ENCODE results near the gene MAD1L1.

Gene MAD1L1

GRCh38 chr7:1925349-1925748 lies 307.4 kb downstream of the MAD1L1 start:
- no peak overlapping the region for H3K4me3 ChIP-seq (replicated peaks; ENCODE audit: low read depth, low read length)
- no peak for TF ChIP-seq CTCF (IDR thresholded peaks at IDR 0.05; ENCODE audit: low read depth, low read length, missing control alignments)
- no peak for DNase-seq (ENCODE audit: extremely low read depth, low read depth)

DNA sequence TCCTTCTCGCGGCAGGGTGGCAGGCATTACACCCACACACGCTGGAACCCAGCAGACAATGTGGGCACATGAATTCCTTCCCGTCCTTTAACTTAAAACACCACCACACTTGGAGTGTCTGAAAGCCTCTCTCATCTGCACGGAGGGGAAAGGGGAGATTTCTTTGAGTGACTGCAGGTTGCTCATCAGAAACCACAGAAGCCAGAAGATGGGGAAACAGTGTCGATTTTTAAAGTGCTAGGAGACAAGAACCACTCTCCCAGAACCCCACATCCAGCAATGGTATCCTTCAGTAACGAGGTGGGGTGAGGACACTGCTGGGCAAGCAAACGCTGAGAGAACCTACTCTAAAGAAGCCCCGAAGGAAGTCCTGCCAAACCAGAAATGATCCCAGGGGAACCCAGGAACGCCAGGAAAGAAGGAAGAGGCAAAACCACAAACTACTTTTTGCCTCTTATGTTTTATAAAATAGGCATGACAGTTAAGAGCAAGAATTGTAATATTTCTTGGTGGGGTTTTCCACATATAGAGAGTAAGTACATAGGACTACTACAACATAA lies 308.4 kb downstream of the MAD1L1 start:
- DNase-seq (ENCODE audit: extremely low read depth, low read depth): no peak
- TF ChIP-seq CTCF (IDR thresholded peaks at IDR 0.05; ENCODE audit: low read depth, low read length, missing control alignments): no peak
- no peak overlapping the region for H3K4me3 ChIP-seq (replicated peaks; ENCODE audit: low read depth, low read length)

- H3K4me3 ChIP-seq (replicated peaks; ENCODE audit: low read depth, low read length): no peak overlapping the region
- TF ChIP-seq CTCF (IDR thresholded peaks at IDR 0.05; ENCODE audit: low read depth, low read length, missing control alignments): no peak
- no peak for DNase-seq (ENCODE audit: extremely low read depth, low read depth)
These were observed 309.1 kb downstream of the MAD1L1 start for GRCh38 chr7:1923409-1924257.

DNA sequence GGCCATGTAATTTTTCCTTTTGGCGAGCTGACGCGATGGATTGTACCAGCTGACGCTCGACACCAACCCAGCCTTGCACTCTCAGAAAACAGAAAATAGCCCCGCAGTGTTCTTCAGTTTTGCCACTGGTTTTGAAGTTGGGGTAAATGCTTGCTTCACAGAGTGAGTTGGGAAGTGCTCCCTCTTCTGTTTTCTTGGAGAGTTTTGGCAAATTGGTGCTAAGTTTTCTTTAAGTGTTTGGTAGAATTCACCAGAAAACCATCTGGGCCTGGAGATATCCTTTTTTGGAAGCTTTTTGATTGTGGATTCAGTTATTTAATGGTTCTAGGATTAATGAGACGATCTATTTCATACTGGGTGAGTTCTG lies 309.9 kb downstream of the MAD1L1 start:
- TF ChIP-seq CTCF (IDR thresholded peaks at IDR 0.05; ENCODE audit: low read depth, low read length, missing control alignments): peak; percentile 19
- DNase-seq (ENCODE audit: extremely low read depth, low read depth): no peak
- H3K4me3 ChIP-seq (replicated peaks; ENCODE audit: low read depth, low read length): no peak overlapping the region

DNA sequence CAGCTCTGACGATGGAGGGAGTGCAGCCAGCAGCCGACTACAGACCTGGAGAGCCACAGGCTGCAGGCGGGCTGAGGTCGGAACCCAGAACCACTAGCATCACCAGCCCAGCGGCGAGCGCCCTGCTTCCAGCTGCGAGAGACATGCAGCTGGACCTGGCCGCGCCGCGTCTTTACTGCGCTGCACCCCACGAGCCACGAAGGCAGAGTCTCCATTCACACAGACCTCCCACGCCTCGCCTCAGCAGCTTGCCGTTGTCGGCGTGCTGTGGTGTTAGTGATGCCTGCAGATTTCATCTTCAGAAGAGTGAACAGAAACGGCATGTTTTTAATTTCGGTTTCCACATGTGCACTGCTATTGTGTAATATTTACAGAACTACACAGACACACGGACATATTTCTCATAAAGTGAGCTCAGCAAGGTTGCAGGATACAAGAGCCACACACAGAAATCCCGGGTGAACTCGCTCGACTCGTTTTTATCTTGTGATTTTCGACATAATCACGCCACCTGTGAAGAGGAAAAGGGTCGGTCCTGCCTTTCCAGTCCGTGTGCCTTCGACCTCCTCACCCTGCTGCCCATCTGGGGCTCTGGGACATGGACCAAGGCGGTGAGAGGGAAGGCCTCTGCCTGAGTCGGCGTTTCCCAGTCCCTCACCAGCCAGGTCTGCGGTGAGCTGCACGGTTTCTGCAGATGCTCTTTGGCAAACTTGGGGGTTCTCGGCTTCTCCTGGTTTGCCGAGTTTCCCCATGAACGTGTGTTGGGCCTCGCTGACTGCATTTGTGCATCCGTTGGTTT lies 310.5 kb downstream of the MAD1L1 start:
- DNase-seq (ENCODE audit: extremely low read depth, low read depth): peak; percentile 43
- H3K4me3 ChIP-seq (replicated peaks; ENCODE audit: low read depth, low read length): peak overlapping the region; percentile 6; the same call in 1 of the 2 replicates
- no peak for TF ChIP-seq CTCF (IDR thresholded peaks at IDR 0.05; ENCODE audit: low read depth, low read length, missing control alignments)

DNA sequence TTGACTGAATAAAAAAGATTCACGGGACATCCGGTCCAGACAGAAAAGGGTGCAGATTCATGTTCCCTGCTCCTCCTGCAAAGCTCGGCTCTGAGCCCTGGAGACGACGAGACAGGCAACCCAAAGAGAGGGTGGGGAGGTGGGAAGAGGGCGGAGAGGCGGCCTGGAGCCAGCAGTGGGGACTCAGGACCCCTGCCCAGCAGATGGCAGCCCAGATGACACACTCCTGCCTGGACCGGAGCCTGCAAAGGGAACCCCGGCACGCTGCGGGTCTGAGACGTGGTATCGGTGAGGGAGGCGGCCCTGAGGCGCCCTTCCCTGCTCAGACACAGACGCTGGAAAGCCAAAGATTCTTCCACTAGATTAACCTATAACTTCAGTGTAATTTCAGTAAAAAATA lies 311.9 kb downstream of the MAD1L1 start:
- TF ChIP-seq CTCF (IDR thresholded peaks at IDR 0.05; ENCODE audit: low read depth, low read length, missing control alignments): no peak
- DNase-seq (ENCODE audit: extremely low read depth, low read depth): no peak
- H3K4me3 ChIP-seq (replicated peaks; ENCODE audit: low read depth, low read length): no peak overlapping the region

Measured in HFF-Myc (cell line).